Stimulated activated CD4-positive, alpha-beta T cell treated with anti-CD3 and anti-CD28 coated beads, Interleukin-1b, Interleukin-23, amount 100 ng/mL, for 1 hour (primary cell): ENCODE results near the gene CEP112.

ENCODE experiments used
- DNase-seq, 2 donors: peaks; one replicate each; pipeline ENCODE4 v3.0.0-alpha.2; 2020; ENCODE audit warnings: low read depth in 2 of 2

CEP112 gene

GRCh38 chr17:65931246-65932149 lies 260.4 kb downstream of the CEP112 start:
- DNase-seq, result no peak

- DNase-seq, result no peak
These were observed 261.7 kb downstream of the CEP112 start for GRCh38 chr17:65930140-65930730.

GRCh38 chr17:65926599-65926998 lies 265.3 kb downstream of the CEP112 start:
- no peak for DNase-seq

GRCh38 chr17:65925606-65926307 lies 266.2 kb downstream of the CEP112 start:
- no peak for DNase-seq

GRCh38 chr17:65920996-65921395 lies 270.9 kb downstream of the CEP112 start:
- DNase-seq, result no peak

- DNase-seq, result no peak
These were observed 273.0 kb downstream of the CEP112 start for GRCh38 chr17:65918916-65919315.

- no peak for DNase-seq
These were observed 273.4 kb downstream of the CEP112 start for GRCh38 chr17:65918500-65918899.

GRCh38 chr17:65917560-65917959 lies 274.4 kb downstream of the CEP112 start:
- no peak for DNase-seq

GRCh38 chr17:65916425-65916824 lies 275.5 kb downstream of the CEP112 start:
- no peak for DNase-seq

GRCh38 chr17:65914784-65915342 lies 277.1 kb downstream of the CEP112 start:
- DNase-seq, result no peak

- DNase-seq, result no peak
These were observed 278.5 kb downstream of the CEP112 start for GRCh38 chr17:65913326-65913850.

GRCh38 chr17:65910836-65911235 lies 281.1 kb downstream of the CEP112 start:
- no peak for DNase-seq

GRCh38 chr17:65902831-65903522 lies 289.0 kb downstream of the CEP112 start:
- DNase-seq, result no peak

GRCh38 chr17:65902155-65902554 lies 289.8 kb downstream of the CEP112 start:
- no peak for DNase-seq

- no peak for DNase-seq
These were observed 290.5 kb downstream of the CEP112 start for GRCh38 chr17:65901394-65901793.

GRCh38 chr17:65900216-65900615 lies 291.7 kb downstream of the CEP112 start:
- DNase-seq, result no peak

GRCh38 chr17:65898651-65899050 lies 293.3 kb downstream of the CEP112 start:
- no peak for DNase-seq

GRCh38 chr17:65896889-65897288 lies 295.0 kb downstream of the CEP112 start:
- DNase-seq, result no peak

GRCh38 chr17:65895969-65896368 lies 296.0 kb downstream of the CEP112 start:
- no peak for DNase-seq

GRCh38 chr17:65893692-65894279 lies 298.1 kb downstream of the CEP112 start:
- DNase-seq, result no peak

GRCh38 chr17:65892912-65893377 lies 299.0 kb downstream of the CEP112 start:
- no peak for DNase-seq
